HEK293 (cell line): ENCODE data around the gene GRK2.

Experiments used
- CTCF ChIP-seq: fragments of 450-650 bp; formaldehyde crosslinking; IDR thresholded peaks from 2 replicates; pipeline ENCODE4 v1.5.1; 2016; ENCODE audit warnings: missing biosample characterization, missing genetic modification characterization
- REST ChIP-seq: fragments of 450-650 bp; formaldehyde crosslinking; IDR thresholded peaks from 2 replicates; pipeline ENCODE4 v1.5.1; 2016; ENCODE audit warnings: missing biosample characterization, missing genetic modification characterization
- SP7 ChIP-seq: fragments of 450-650 bp; formaldehyde crosslinking; IDR thresholded peaks from 2 replicates; pipeline ENCODE4 v1.5.1; 2016; ENCODE audit warnings: missing biosample characterization, missing genetic modification characterization
- ZFP3 ChIP-seq: fragments of 450-650 bp; formaldehyde crosslinking; IDR thresholded peaks from 2 replicates; pipeline ENCODE4 v1.5.1; 2016; ENCODE audit warnings: low read depth, missing biosample characterization, missing genetic modification characterization
- ZNF112 ChIP-seq: fragments of 450-650 bp; formaldehyde crosslinking; IDR thresholded peaks from 2 replicates; pipeline ENCODE4 v1.5.0; 2017; ENCODE audit warnings: missing biosample characterization, missing genetic modification characterization
- ZNF148 ChIP-seq: fragments of 450-650 bp; formaldehyde crosslinking; IDR thresholded peaks from 2 replicates; pipeline ENCODE4 v1.5.0; 2017; ENCODE audit warnings: missing biosample characterization, missing genetic modification characterization, borderline replicate concordance
- ZNF18 ChIP-seq: fragments of 450-650 bp; formaldehyde crosslinking; IDR thresholded peaks from 2 replicates; pipeline ENCODE4 v1.5.1; 2016; ENCODE audit warnings: missing biosample characterization, missing genetic modification characterization
- ZNF23 ChIP-seq: fragments of 450-650 bp; formaldehyde crosslinking; IDR thresholded peaks from 2 replicates; pipeline ENCODE4 v1.5.1; 2016; ENCODE audit warnings: missing biosample characterization, missing genetic modification characterization, borderline replicate concordance
- ZNF366 ChIP-seq: fragments of 450-650 bp; formaldehyde crosslinking; conservative IDR thresholded peaks from 2 replicates; pipeline ENCODE4 v1.5.1; 2016; ENCODE audit warnings: missing biosample characterization, missing genetic modification characterization
- ZNF416 ChIP-seq: fragments of 450-650 bp; formaldehyde crosslinking; IDR thresholded peaks from 2 replicates; pipeline ENCODE4 v1.5.1; 2016; ENCODE audit warnings: missing biosample characterization, missing genetic modification characterization
- ZNF549 ChIP-seq: fragments of 450-650 bp; IDR thresholded peaks from 2 replicates; pipeline ENCODE4 v1.5.1; 2018; ENCODE audit warnings: missing biosample characterization, missing genetic modification characterization, mild to moderate bottlenecking, inconsistent platforms, moderate library complexity
- ZNF621 ChIP-seq: fragments of 450-650 bp; formaldehyde crosslinking; IDR thresholded peaks from 2 replicates; pipeline ENCODE4 v1.5.1; 2017; ENCODE audit warnings: missing biosample characterization, missing genetic modification characterization

GRCh38 chr11:67282155-67282875 lies 16.0 kb downstream of the GRK2 start:
- TF ChIP-seq REST (tag by site-specific recombination) (no peak), ZNF112 (tag by site-specific recombination) (no peak), ZFP3 (tag by site-specific recombination) (no peak), CTCF (tag by site-specific recombination) (no peak), ZNF621 (tag by site-specific recombination) (no peak), ZNF416 (tag by site-specific recombination) (no peak), ZNF18 (tag by site-specific recombination) (no peak), ZNF23 (tag by site-specific recombination) (no peak), ZNF366 (tag by site-specific recombination) (no peak), ZNF148 (no peak), SP7 (tag by site-specific recombination) (no peak), ZNF549 (tag by site-specific recombination) (no peak)
